PFSK-1 (cell line): ENCODE results near the gene NEGR1.

Experiments used
- FOXP2 ChIP-seq: optimal IDR thresholded peaks from 2 replicates; pipeline ENCODE3; 2011; ENCODE audit warnings: borderline replicate concordance, control low read depth, inconsistent platforms; ENCODE audit not compliant: insufficient read depth; ENCODE audit errors: extremely low read length, extremely low read depth
- POLR2AphosphoS5 ChIP-seq: IDR thresholded peaks from 2 replicates; pipeline ENCODE4 v1.6.1; 2012; ENCODE audit warnings: low read depth, mild to moderate bottlenecking, control low read depth, low read length, moderate library complexity
- REST ChIP-seq, 2 experiments: IDR thresholded peaks; 2 replicates each; pipeline versions ENCODE4 v1.6.1 to v1.8.0; 2011 to 2012; ENCODE audit warnings: low read depth in 2 of 2, low read length in 2 of 2, control low read depth in 1 of 2, inconsistent platforms in 1 of 2, mild to moderate bottlenecking in 1 of 2, moderate library complexity in 1 of 2; ENCODE audit not compliant: insufficient read depth in 1 of 2
- SIN3A ChIP-seq: IDR thresholded peaks from 2 replicates; pipeline ENCODE4 v1.6.1; 2012; ENCODE audit warnings: mild to moderate bottlenecking, low read length, moderate library complexity, borderline replicate concordance; ENCODE audit not compliant: insufficient read depth
- TAF1 ChIP-seq: IDR thresholded peaks from 2 replicates; pipeline ENCODE4 v1.6.1; 2012; ENCODE audit warnings: low read length, control low read depth, borderline replicate concordance; ENCODE audit not compliant: insufficient read depth

The NEGR1 gene

GRCh38 chr1:72094209-72094608 lies 188.1 kb downstream of the NEGR1 start:
- no peak for TF ChIP-seq REST (IDR thresholded peaks at IDR 0.05; ENCODE audit: insufficient read depth in 1 of 2, low read depth in 2 of 2, low read length in 2 of 2)

GRCh38 chr1:72086394-72086793 lies 195.9 kb downstream of the NEGR1 start:
- no peak for TF ChIP-seq TAF1
- TF ChIP-seq POLR2AphosphoS5, result no peak
- TF ChIP-seq REST (IDR thresholded peaks at IDR 0.05; ENCODE audit: insufficient read depth in 1 of 2, low read depth in 2 of 2, low read length in 2 of 2), result no peak
- TF ChIP-seq FOXP2, result no peak
- TF ChIP-seq SIN3A, result no peak

GRCh38 chr1:72075425-72075824 lies 206.9 kb downstream of the NEGR1 start:
- TF ChIP-seq SIN3A (no peak), REST (IDR thresholded peaks at IDR 0.05; ENCODE audit: insufficient read depth in 1 of 2, low read depth in 2 of 2, low read length in 2 of 2) (no peak), TAF1 (no peak), FOXP2 (no peak), POLR2AphosphoS5 (no peak)

GRCh38 chr1:72066431-72066830 lies 215.9 kb downstream of the NEGR1 start:
- TF ChIP-seq FOXP2, result no peak
- no peak for TF ChIP-seq SIN3A
- TF ChIP-seq REST (IDR thresholded peaks at IDR 0.05; ENCODE audit: insufficient read depth in 1 of 2, low read depth in 2 of 2, low read length in 2 of 2), result no peak
- TF ChIP-seq TAF1, result no peak
- no peak for TF ChIP-seq POLR2AphosphoS5

GRCh38 chr1:72064196-72065075 lies 217.9 kb downstream of the NEGR1 start:
- no peak for TF ChIP-seq SIN3A
- TF ChIP-seq FOXP2, result no peak
